Progenitor cell of endocrine pancreas (in vitro differentiated cells): ENCODE measurements around the gene PCCA. TPM values are rescaled to one million over a fixed set of nuclear protein-coding genes. Genes with fewer than 3 reads are reported as not detected.

Source experiments
- DNase-seq: peaks from one replicate; pipeline ENCODE4 v3.0.0; 2021; ENCODE audit warnings: low spot score; ENCODE audit not compliant: unreplicated experiment
- H3K27ac Mint-ChIP-seq: 2 replicates; pipeline ENCODE4 v1.8.0; 2021; ENCODE audit warnings: mild to moderate bottlenecking, moderate library complexity, mixed read lengths
- H3K27me3 Mint-ChIP-seq: 2 replicates; pipeline ENCODE4 v1.8.0; 2021; ENCODE audit warnings: mixed read lengths
- H3K36me3 Mint-ChIP-seq: 2 replicates; pipeline ENCODE4 v1.8.0; 2022; ENCODE audit warnings: mixed read lengths; ENCODE audit not compliant: insufficient read depth
- H3K4me1 Mint-ChIP-seq: 2 replicates; pipeline ENCODE4 v1.8.0; 2021; ENCODE audit warnings: low read depth, mixed read lengths
- H3K4me3 Mint-ChIP-seq: 2 replicates; pipeline ENCODE4 v1.8.0; 2021; ENCODE audit warnings: low read depth, mild to moderate bottlenecking, moderate library complexity, mixed read lengths
- H3K9me3 Mint-ChIP-seq: 2 replicates; pipeline ENCODE4 v1.8.0; 2021; ENCODE audit warnings: low read depth, mixed read lengths
- CTCF ChIP-seq: fragments of 200-600 bp; sonication (generic); IDR thresholded peaks from one replicate; pipeline ENCODE4 v1.5.0; 2021; ENCODE audit warnings: antibody characterized with exemption, mild to moderate bottlenecking; ENCODE audit not compliant: unreplicated experiment
- total RNA-seq: library from RNA; stranded (reverse); gene quantifications from 2 replicates; pipeline ENCODE4 v1.2.1, GENCODE V29; 2021

The PCCA gene
- total RNA-seq, 1 donor from 2014 or later, result 48.1 TPM

- peaks cover 3% of the 10 kb centered on the region for H3K4me1 Mint-ChIP-seq
- peaks cover 18% of the 10 kb centered on the region for H3K36me3 Mint-ChIP-seq
- H3K4me3 Mint-ChIP-seq, result no peak overlapping the region
- H3K27ac Mint-ChIP-seq, result no peak overlapping the region
- no peaks in the 10 kb centered on the region for H3K27me3 Mint-ChIP-seq
- no peak for DNase-seq
- H3K9me3 Mint-ChIP-seq, result no peaks in the 10 kb centered on the region
- TF ChIP-seq CTCF, result no peak
Measured at GRCh38 chr13:100525453-100526317, 436.8 kb downstream of the PCCA start.

GRCh38 chr13:100526318-100527000 lies 437.6 kb downstream of the PCCA start:
- no peak for DNase-seq
- Mint-ChIP-seq H3K27me3 (no peaks in the 10 kb centered on the region), H3K4me1 (peaks cover 3% of the 10 kb centered on the region)

GRCh38 chr13:100527644-100528043 lies 438.8 kb downstream of the PCCA start:
- Mint-ChIP-seq H3K27me3 (no peaks in the 10 kb centered on the region), H3K9me3 (no peaks in the 10 kb centered on the region), H3K4me1 (peaks cover 3% of the 10 kb centered on the region), H3K36me3 (peaks cover 24% of the 10 kb centered on the region), H3K4me3 (no peak overlapping the region), H3K27ac (no peak overlapping the region)
- DNase-seq, result no peak
- no peak for TF ChIP-seq CTCF

More at GRCh38 chr13:100526318-100527000, 437.6 kb downstream of the PCCA start:
- TF ChIP-seq CTCF, result no peak
- H3K36me3 Mint-ChIP-seq, result peaks cover 20% of the 10 kb centered on the region
- H3K27ac Mint-ChIP-seq, result peak overlapping the region; percentile 69
- no peaks in the 10 kb centered on the region for H3K9me3 Mint-ChIP-seq
- H3K4me3 Mint-ChIP-seq, result no peak overlapping the region

GRCh38 chr13:100528353-100528752 lies 439.5 kb downstream of the PCCA start:
- Mint-ChIP-seq H3K27me3 (no peaks in the 10 kb centered on the region), H3K9me3 (no peaks in the 10 kb centered on the region), H3K4me1 (peaks cover 3% of the 10 kb centered on the region), H3K36me3 (peaks cover 28% of the 10 kb centered on the region), H3K4me3 (no peak overlapping the region), H3K27ac (no peak overlapping the region)
- no peak for DNase-seq
- TF ChIP-seq CTCF, result no peak

- H3K36me3 Mint-ChIP-seq, result peaks cover 28% of the 10 kb centered on the region
- H3K9me3 Mint-ChIP-seq, result no peaks in the 10 kb centered on the region
- no peak for DNase-seq
- no peaks in the 10 kb centered on the region for H3K27me3 Mint-ChIP-seq
- TF ChIP-seq CTCF, result no peak
- H3K27ac Mint-ChIP-seq, result peak overlapping the region; percentile 64
- no peak overlapping the region for H3K4me3 Mint-ChIP-seq
- H3K4me1 Mint-ChIP-seq, result peaks cover 6% of the 10 kb centered on the region
Measured at GRCh38 chr13:100528820-100529219, 439.9 kb downstream of the PCCA start.
